Measurements from ENCODE around the gene CD40.

- TF ChIP-seq CTCF (IDR thresholded peaks at IDR 0.05) = no peak
- no peak for TF ChIP-seq POLR2A (IDR thresholded peaks at IDR 0.05)
These were observed 46.1 kb downstream of the CD40 start for GRCh38 chr20:46164254-46164653.
